GM12874 (cell line): ENCODE measurements around the gene ZNF28.
"Not testable (repeated sequence)": the region's sequence is repeated elsewhere in the genome, so short reads cannot be mapped to it uniquely, and the experiment has no call there.

Experiments used
- TF ChIP-seq, protein P1 (sequence below): IDR thresholded peaks from 2 replicates; pipeline ENCODE4 v1.5.1; 2011; ENCODE audit warnings: low read depth, mild to moderate bottlenecking, control low read depth, low read length, moderate library complexity; ENCODE audit not compliant: insufficient read depth

The ZNF28 gene

DNA sequence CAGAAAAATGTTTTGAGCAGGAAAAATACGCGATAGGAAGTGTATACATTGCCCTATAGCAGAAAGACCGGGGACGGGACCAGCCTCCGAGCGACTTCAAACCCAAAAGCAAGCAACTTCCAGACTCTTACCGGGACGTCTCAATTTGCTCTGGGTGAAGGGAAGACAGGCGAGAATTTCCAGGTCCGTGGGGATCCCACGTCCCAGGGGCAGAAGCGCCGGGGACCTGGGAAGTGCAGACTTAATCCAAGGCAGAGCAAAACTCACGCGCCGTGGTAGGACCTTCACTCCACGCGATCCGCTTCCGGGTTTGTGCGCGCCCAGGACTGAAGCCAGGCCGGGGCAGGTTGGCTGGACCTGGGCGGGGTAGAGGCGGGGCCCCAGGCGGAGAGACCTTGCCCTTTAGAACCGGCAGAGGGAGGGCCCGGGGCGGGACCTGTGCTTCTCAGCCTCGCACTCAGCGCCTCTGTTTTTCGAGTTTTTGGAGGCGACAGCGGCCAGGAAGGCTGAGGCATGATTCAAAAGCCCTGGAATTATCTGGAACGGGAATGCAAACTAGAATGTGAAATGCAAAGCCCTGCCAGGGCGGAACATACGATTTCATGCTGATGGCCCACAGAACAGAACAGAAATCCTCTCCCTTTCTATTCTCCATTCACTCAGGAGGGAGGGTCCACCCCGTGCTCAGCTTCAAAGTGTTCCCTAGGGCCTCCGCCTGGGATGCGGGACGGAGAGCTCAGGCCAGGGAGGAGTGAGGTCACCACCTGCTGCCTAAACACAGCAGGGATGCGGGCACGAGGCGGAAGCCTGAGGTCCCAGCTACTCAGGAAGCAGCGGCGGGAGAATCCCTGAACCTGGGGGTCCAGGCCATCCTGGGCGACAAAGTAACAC, 34.7 kb downstream of the ZNF28 start, which contains the start of gene ZNF600:
TSS of gene ZNF600 (minus strand) at position 328 of the 891 bp plus-strand sequence. CDS start 7,903 bp downstream, outside the sequence.
- TF ChIP-seq, protein P1, sequence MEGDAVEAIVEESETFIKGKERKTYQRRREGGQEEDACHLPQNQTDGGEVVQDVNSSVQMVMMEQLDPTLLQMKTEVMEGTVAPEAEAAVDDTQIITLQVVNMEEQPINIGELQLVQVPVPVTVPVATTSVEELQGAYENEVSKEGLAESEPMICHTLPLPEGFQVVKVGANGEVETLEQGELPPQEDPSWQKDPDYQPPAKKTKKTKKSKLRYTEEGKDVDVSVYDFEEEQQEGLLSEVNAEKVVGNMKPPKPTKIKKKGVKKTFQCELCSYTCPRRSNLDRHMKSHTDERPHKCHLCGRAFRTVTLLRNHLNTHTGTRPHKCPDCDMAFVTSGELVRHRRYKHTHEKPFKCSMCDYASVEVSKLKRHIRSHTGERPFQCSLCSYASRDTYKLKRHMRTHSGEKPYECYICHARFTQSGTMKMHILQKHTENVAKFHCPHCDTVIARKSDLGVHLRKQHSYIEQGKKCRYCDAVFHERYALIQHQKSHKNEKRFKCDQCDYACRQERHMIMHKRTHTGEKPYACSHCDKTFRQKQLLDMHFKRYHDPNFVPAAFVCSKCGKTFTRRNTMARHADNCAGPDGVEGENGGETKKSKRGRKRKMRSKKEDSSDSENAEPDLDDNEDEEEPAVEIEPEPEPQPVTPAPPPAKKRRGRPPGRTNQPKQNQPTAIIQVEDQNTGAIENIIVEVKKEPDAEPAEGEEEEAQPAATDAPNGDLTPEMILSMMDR = not testable (repeated sequence)

DNA sequence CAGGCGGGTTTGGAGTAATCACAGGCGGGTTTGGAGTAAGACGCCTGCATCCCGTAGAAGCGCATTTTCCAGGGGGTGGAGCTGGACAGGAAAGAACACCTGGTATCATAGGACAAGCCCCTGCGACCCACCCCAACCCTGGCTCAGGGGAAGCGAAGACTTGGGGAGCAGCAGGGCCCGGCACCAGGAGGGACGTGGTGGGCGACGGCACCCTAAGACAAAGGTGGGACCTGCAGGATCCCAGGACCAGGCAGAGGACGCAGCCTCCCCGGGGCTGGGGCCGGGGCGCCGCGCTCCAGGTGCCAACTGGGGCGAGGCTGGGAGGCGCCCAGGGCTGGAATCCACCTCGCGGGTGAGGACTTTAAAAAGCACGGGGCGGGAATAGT, 35.4 kb downstream of the ZNF28 start:
- TF ChIP-seq, protein P1 = no peak

DNA sequence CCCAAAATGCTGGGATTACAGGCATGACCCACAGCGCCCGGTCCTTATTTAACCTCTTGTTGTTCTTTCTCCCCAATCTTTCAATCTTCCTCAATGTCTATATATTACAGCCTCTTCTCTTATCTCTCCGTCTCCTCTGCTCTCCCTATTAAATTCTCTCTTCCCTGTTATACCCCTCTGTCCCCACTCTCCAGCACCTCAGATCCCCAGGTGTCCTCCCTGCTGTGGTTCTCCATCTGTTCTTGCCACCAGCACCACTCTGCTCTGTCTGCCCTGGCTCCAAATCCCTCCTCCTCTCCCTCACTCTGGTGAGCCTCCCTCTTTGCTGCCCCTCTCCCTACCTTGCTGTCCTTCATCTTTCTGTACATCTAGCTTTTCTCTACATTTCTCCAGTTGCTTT, 35.9 kb downstream of the ZNF28 start:
- TF ChIP-seq, protein P1 = no peak

DNA sequence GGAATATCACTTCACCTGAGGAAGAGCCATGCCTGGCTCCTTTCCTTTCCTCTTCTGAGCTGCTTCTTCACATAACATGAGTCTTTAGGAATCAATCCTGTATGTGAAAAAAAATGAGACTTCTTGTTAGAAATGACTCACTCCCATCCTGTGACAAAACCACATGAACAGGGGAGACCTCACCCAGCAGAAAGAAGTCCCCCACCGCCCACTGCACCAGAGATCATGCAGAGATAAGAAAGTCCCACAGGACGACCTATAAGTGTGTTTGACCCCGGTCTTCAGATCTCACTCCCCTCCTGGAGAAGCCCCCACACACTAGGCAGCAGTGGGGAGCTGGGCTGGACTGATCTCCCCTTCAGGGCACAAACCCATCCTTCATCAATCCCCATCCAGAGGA, 42.6 kb downstream of the ZNF28 start:
- TF ChIP-seq, protein P1 = no peak

DNA sequence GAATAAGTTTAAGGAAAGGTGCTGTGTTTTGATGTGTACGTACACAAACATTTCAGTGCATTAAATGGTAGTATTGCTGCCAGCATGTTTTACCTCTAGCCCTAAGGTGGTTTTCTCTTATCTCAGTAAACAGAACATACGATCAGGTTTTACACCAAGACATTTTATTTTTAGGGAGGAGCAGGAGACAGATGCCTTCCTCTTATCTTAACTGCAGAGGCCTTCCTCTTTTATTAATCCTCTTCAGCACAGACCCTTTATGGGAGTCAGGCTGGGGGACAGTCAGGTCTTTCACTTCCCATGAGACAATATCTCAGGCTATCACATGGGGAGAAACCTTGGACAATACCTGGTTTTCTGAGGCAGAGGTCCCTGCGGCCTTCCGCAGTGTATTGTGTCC, 71.7 kb downstream of the ZNF28 start:
- TF ChIP-seq, protein P1 = no peak

DNA sequence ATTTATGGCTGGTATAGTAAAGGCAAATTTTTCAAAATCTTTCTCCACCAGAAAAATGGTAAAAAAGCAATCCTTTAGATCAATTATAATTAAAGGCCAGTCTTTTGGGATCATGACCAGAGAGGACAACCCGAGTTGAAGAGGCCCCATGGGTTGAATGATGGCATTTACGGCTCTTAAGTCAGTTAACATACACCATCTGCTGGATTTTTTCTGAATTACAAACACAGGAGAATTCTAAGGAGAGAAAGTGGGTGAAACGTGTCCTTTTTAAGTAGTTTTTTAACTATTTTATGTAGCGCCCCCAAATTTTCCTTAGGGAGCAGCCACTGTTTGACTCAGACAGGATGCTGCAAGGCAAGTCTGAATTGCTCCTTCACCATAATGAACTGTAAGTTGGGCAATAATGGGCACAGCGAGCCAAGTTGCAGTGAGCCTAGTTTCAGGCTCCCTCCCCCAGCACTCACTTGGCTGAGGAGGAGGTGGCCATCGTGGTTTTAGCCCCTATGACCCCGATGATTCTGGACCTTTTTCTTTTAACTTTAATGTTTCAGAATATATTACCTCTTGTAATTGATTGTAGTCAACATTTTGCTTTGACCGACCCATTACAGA, 73.0 kb downstream of the ZNF28 start:
- TF ChIP-seq, protein P1 = no peak
